H9 (cell line): Measurements from ENCODE around the gene ARHGAP10. TPM values are rescaled to one million over a fixed set of nuclear protein-coding genes. Genes with fewer than 3 reads are reported as not detected.

Experiments
- DNase-seq: peaks from one replicate; pipeline ENCODE4 v3.0.0-alpha.2; 2017
- H2AFZ ChIP-seq: one replicate; pipeline ENCODE4 v1.6.1; 2013; ENCODE audit warnings: mild to moderate bottlenecking, low read length, control low read depth, moderate library complexity
- H2AK5ac ChIP-seq: 2 replicates; pipeline ENCODE4 v1.6.1; 2013; ENCODE audit warnings: low read length, control low read depth, mixed read lengths; ENCODE audit not compliant: insufficient read length
- H2BK120ac ChIP-seq: one replicate; pipeline ENCODE4 v1.6.1; 2013; ENCODE audit warnings: low read depth, mild to moderate bottlenecking, low read length, control low read depth, inconsistent platforms; ENCODE audit not compliant: poor library complexity, severe bottlenecking
- H2BK12ac ChIP-seq: 2 replicates; pipeline ENCODE4 v1.6.1; 2013; ENCODE audit warnings: low read length, control low read depth, mixed read lengths, low read depth; ENCODE audit not compliant: insufficient read length
- H2BK15ac ChIP-seq: 2 replicates; pipeline ENCODE4 v1.6.1; 2013; ENCODE audit warnings: low read depth, low read length, control low read depth
- H2BK20ac ChIP-seq: one replicate; pipeline ENCODE4 v1.6.1; 2013; ENCODE audit warnings: low read depth, mild to moderate bottlenecking, low read length, control low read depth, inconsistent platforms; ENCODE audit not compliant: poor library complexity, severe bottlenecking
- H2BK5ac ChIP-seq: 2 replicates; pipeline ENCODE4 v1.6.1; 2013; ENCODE audit warnings: low read length, control low read depth, mixed read lengths; ENCODE audit not compliant: insufficient read length
- H3K14ac ChIP-seq: 2 replicates; pipeline ENCODE4 v1.6.1; 2013; ENCODE audit warnings: low read length, control low read depth; ENCODE audit not compliant: insufficient read depth
- H3K18ac ChIP-seq: 2 replicates; pipeline ENCODE4 v1.6.1; 2013; ENCODE audit warnings: low read depth, mild to moderate bottlenecking, mixed read lengths, low read length, control low read depth; ENCODE audit not compliant: insufficient read length
- H3K23ac ChIP-seq: 2 replicates; pipeline ENCODE4 v1.6.1; 2013; ENCODE audit warnings: low read length, control low read depth, mixed read lengths, low read depth; ENCODE audit not compliant: insufficient read length
- H3K23me2 ChIP-seq: 2 replicates; pipeline ENCODE4 v1.6.1; 2013; ENCODE audit warnings: low read depth, mild to moderate bottlenecking, mixed read lengths, low read length, control low read depth; ENCODE audit not compliant: insufficient read length, poor library complexity, severe bottlenecking
- H3K27ac ChIP-seq: 2 replicates; pipeline ENCODE4 v1.5.1; 2013; ENCODE audit warnings: low read length, control low read depth, mixed read lengths, low read depth; ENCODE audit not compliant: insufficient read length
- H3K27me3 ChIP-seq: 2 replicates; pipeline ENCODE4 v1.6.1; 2013; ENCODE audit warnings: low read length, control low read depth, inconsistent platforms; ENCODE audit not compliant: insufficient read depth
- H3K4ac ChIP-seq: 2 replicates; pipeline ENCODE4 v1.6.1; 2013; ENCODE audit warnings: low read depth, mild to moderate bottlenecking, control low read depth, inconsistent platforms, low read length, moderate library complexity
- H3K4me1 ChIP-seq: 2 replicates; pipeline ENCODE4 v1.6.1; 2013; ENCODE audit warnings: low read length, control low read depth, inconsistent platforms; ENCODE audit not compliant: insufficient read depth
- H3K4me2 ChIP-seq: 2 replicates; pipeline ENCODE4 v1.6.1; 2013; ENCODE audit warnings: low read length, control low read depth, mixed read lengths; ENCODE audit not compliant: insufficient read length, insufficient read depth
- H3K56ac ChIP-seq: 2 replicates; pipeline ENCODE4 v1.6.1; 2013; ENCODE audit warnings: low read depth, mild to moderate bottlenecking, mixed read lengths, low read length, control low read depth; ENCODE audit not compliant: insufficient read length
- H3K79me1 ChIP-seq: 2 replicates; pipeline ENCODE4 v1.6.1; 2013; ENCODE audit warnings: low read depth, mild to moderate bottlenecking, moderate library complexity, low read length, control low read depth, inconsistent platforms; ENCODE audit not compliant: insufficient read depth, poor library complexity, severe bottlenecking
- H3K79me2 ChIP-seq: 2 replicates; pipeline ENCODE4 v1.6.1; 2013; ENCODE audit warnings: low read length, control low read depth, inconsistent platforms; ENCODE audit not compliant: insufficient read depth
- H3K9ac ChIP-seq: 2 replicates; pipeline ENCODE4 v1.6.1; 2013; ENCODE audit warnings: low read length, control low read depth, mixed read lengths; ENCODE audit not compliant: insufficient read length; ENCODE audit errors: extremely low read depth
- H3K9me3 ChIP-seq: one replicate; pipeline ENCODE4 v1.6.1; 2013; ENCODE audit warnings: low read depth, low read length, inconsistent platforms; ENCODE audit not compliant: control insufficient read depth
- H3T11ph ChIP-seq: one replicate; pipeline ENCODE4 v1.6.1; 2013; ENCODE audit warnings: mild to moderate bottlenecking, low read length, control low read depth, inconsistent platforms
- H4K20me1 ChIP-seq: one replicate; pipeline ENCODE4 v1.6.1; 2013; ENCODE audit not compliant: control insufficient read depth, insufficient read length, insufficient read depth
- H4K5ac ChIP-seq: 2 replicates; pipeline ENCODE4 v1.6.1; 2013; ENCODE audit warnings: low read depth, mild to moderate bottlenecking, mixed read lengths, low read length, control low read depth; ENCODE audit not compliant: insufficient read length
- H4K8ac ChIP-seq: replicated peaks from 2 replicates; pipeline ENCODE4 v1.6.1; 2013; ENCODE audit warnings: low read length, control low read depth, mixed read lengths, low read depth; ENCODE audit not compliant: insufficient read length
- H4K91ac ChIP-seq: 2 replicates; pipeline ENCODE4 v1.6.1; 2013; ENCODE audit warnings: low read depth, mild to moderate bottlenecking, moderate library complexity, mixed read lengths, low read length, control low read depth; ENCODE audit not compliant: insufficient read length
- H3K27ac Mint-ChIP-seq, 3 experiments: 2 replicates in 2 of 3; 3 replicates in 1 of 3; pipeline ENCODE4 v1.8.0; 2020 to 2021; ENCODE audit warnings: mixed read lengths in 3 of 3, mild to moderate bottlenecking in 1 of 3, moderate library complexity in 1 of 3
- H3K27me3 Mint-ChIP-seq: 2 replicates; pipeline ENCODE4 v1.8.0; 2021; ENCODE audit warnings: low read depth, mild to moderate bottlenecking, moderate library complexity, mixed read lengths
- H3K36me3 Mint-ChIP-seq, 3 experiments: 2 replicates in 2 of 3; 3 replicates in 1 of 3; pipeline ENCODE4 v1.8.0; 2020 to 2021; ENCODE audit warnings: low read depth in 3 of 3, mixed read lengths in 3 of 3; ENCODE audit not compliant: insufficient read depth in 1 of 3
- H3K4me1 Mint-ChIP-seq, 2 experiments: 2 replicates each; pipeline ENCODE4 v1.8.0; 2020; ENCODE audit warnings: mixed read lengths in 2 of 2
- H3K4me3 Mint-ChIP-seq, 2 experiments: 2 replicates in 1 of 2; 3 replicates in 1 of 2; pipeline ENCODE4 v1.8.0; 2020 to 2021; ENCODE audit warnings: mild to moderate bottlenecking in 2 of 2, mixed read lengths in 2 of 2, moderate library complexity in 1 of 2
- H3K9me3 Mint-ChIP-seq, 2 experiments: 2 replicates in 1 of 2; 3 replicates in 1 of 2; pipeline ENCODE4 v1.8.0; 2020; ENCODE audit warnings: mild to moderate bottlenecking in 2 of 2, mixed read lengths in 2 of 2, moderate library complexity in 1 of 2
- WGBS: extraction: QIAGEN DNeasy Blood & Tissue Kit; methylation state at CpG from one replicate; pipeline ENCODE4 v1.1.7; 2013; ENCODE audit warnings: missing lambda C conversion rate, low lambda C conversion rate, mixed read lengths; ENCODE audit not compliant: insufficient read length; ENCODE audit errors: extremely low coverage; 5-methylcytosine and 5-hydroxymethylcytosine counted together
- total RNA-seq: library from RNA; stranded (reverse); gene quantifications from 2 replicates; pipeline ENCODE4 v1.2.1, GENCODE V29; 2021
- TF ChIP-seq, protein P1 (sequence below): fragments of 200-600 bp; sonication (generic); conservative IDR thresholded peaks from 3 replicates; pipeline ENCODE4 v1.8.0; 2021; ENCODE audit warnings: antibody characterized with exemption, mild to moderate bottlenecking

Gene ARHGAP10
- total RNA-seq, 1 experiment from 2014 or later = 7.8 TPM

DNA sequence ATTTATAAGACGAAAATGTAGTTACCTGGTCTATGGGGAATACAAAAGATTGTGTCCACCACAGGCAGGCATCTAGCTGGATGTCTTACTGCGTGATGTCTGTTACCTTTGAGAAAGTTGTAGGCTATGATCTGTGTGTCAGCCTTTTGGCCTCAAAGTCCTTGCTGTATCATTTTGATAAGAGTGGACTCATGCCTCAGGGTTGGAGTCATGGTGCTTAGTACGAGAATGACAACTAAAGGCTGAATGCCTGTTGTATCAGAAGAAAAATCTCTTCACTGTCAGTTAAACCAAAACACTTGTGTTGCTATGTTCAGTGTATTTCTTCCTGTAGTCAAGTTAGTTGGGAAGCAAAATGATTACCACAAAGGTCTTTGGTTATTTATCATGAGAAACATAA lies 226.2 kb downstream of the ARHGAP10 start:
- H3K18ac ChIP-seq = no peak overlapping the region

More for the DNA sequence above, 226.2 kb downstream of the ARHGAP10 start:
- Histone ChIP-seq H2BK15ac (no peak overlapping the region), H3K56ac (no peak overlapping the region), H3K27me3 (no peaks in the 10 kb centered on the region), H4K8ac (no peak overlapping the region), H3K27ac (no peak overlapping the region), H3K23ac (no peak overlapping the region), H2BK12ac (no peak overlapping the region), H2BK20ac (no peak overlapping the region), H3T11ph (no peak overlapping the region), H2BK5ac (no peak overlapping the region), H2AFZ (no peak overlapping the region), H3K4me2 (no peak overlapping the region), H2BK120ac (no peak overlapping the region), H3K9ac (no peak overlapping the region), H4K91ac (no peak overlapping the region), H3K23me2 (no peaks in the 10 kb centered on the region), H3K79me1 (no peaks in the 10 kb centered on the region), H3K4ac (no peak overlapping the region), H3K9me3 (no peaks in the 10 kb centered on the region), H3K4me1 (peaks cover 9% of the 10 kb centered on the region; the same call in 1 of the 2 replicates), H2AK5ac (no peak overlapping the region), H3K79me2 (no peaks in the 10 kb centered on the region), H4K20me1 (no peaks in the 10 kb centered on the region), H3K14ac (no peak overlapping the region), H4K5ac (no peak overlapping the region)
- Mint-ChIP-seq H3K4me3 (no peak overlapping the region), H3K4me1 (peaks cover 38% of the 10 kb centered on the region in 2 experiments), H3K27ac (no peak overlapping the region; a peak in 1 of 7 replicates), H3K9me3 (no peaks in the 10 kb centered on the region), H3K36me3 (no peaks in the 10 kb centered on the region), H3K27me3 (no peaks in the 10 kb centered on the region)
- no peak for DNase-seq
- WGBS = no CpG with 5 or more reads among the region's 3 CpGs
- TF ChIP-seq, protein P1, sequence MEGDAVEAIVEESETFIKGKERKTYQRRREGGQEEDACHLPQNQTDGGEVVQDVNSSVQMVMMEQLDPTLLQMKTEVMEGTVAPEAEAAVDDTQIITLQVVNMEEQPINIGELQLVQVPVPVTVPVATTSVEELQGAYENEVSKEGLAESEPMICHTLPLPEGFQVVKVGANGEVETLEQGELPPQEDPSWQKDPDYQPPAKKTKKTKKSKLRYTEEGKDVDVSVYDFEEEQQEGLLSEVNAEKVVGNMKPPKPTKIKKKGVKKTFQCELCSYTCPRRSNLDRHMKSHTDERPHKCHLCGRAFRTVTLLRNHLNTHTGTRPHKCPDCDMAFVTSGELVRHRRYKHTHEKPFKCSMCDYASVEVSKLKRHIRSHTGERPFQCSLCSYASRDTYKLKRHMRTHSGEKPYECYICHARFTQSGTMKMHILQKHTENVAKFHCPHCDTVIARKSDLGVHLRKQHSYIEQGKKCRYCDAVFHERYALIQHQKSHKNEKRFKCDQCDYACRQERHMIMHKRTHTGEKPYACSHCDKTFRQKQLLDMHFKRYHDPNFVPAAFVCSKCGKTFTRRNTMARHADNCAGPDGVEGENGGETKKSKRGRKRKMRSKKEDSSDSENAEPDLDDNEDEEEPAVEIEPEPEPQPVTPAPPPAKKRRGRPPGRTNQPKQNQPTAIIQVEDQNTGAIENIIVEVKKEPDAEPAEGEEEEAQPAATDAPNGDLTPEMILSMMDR = no peak
